GM18907 (cell line): ENCODE data around the gene NYNRIN.

ENCODE experiments used
- ATAC-seq: cut with Tn5 transposase; IDR thresholded peaks from one replicate; pipeline ENCODE4 v1.9.1; 2021; ENCODE audit warnings: mild to moderate bottlenecking, moderate library complexity; ENCODE audit not compliant: unreplicated experiment

NYNRIN gene

DNA sequence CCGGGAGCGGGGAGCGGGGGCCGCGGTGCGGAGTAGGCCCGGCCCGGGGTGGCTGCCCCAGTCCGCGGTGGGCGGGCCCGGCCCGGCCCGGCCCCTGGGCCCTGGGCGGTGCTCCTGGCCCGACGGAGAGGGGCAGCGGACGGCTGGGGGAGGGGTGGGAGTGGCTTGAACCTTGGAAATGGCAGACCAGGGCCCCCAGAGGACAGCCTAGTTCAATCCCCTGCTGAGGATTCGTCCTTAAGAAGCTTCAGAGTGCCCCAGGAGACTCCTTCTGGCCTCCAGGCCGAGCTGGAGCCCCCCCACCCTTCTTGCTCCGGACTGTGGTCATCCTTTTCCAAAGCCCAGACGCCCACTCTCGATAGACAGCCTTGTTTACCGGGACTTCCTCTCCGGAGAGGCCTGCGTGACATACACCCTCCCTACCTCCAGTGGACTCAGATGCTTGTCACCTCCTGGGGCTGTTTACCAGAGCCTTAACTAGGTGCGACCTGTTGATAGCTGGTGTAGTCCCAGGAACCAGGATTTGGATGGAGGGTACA, 31.4 kb downstream of the NYNRIN start:
- peak; percentile 65 for ATAC-seq

DNA sequence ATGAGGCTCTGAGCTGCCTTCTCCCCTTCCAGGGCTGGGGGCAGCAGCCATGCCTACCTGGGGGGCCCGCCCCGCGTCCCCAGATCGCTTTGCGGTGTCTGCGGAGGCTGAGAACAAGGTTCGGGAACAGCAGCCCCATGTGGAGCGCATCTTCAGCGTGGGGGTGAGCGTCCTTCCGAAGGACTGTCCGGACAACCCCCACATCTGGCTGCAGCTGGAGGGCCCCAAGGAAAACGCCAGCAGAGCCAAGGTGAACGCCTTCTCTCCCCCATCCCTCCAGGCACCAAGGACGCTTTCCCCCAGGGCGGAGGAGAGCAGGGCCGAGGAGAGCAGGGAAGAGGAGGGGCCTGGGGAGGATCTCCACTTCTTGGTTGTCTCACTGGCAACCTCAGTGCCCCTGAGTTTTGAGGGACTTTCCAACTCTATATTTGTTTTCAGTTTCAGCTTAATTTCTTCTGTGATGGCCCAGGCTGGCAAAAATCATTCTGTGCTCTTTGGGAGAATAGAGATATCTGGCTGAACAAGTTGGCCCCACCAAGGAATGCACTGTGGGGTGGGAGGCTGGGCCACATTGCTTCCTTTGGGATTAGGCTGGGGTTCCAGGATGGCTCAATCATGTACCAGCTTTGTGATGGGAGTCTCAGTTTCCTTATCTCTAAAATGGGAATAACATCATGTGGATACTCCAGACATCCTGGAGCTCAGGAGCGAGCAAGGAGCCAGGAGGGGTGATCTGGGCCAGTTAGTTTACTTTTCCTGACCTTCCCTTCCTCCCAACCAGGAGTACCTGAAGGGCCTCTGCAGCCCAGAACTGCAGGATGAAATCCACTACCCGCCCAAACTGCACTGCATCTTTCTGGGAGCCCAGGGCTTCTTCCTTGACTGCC, 32.1 kb downstream of the NYNRIN start:
- ATAC-seq, result peak; percentile 47

DNA sequence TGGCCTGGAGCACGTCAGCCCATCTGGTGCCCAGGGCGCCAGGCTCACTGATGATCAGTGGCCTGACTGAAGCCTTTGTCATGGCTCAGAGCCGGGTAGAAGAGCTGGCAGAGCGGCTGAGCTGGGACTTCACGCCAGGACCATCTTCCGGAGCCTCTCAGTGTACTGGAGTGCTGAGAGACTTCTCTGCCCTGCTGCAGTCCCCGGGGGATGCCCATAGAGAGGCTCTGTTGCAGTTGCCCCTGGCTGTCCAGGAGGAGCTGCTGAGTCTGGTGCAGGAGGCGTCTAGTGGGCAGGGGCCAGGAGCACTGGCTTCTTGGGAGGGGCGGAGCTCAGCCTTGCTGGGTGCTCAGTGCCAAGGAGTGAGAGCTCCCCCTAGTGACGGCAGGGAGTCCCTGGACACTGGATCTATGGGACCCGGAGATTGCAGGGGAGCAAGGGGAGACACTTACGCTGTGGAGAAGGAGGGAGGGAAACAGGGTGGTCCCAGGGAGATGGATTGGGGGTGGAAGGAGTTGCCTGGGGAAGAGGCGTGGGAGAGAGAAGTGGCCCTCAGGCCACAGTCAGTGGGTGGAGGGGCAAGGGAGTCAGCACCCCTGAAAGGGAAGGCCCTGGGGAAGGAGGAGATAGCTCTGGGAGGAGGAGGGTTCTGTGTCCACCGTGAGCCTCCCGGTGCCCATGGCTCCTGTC, 32.9 kb downstream of the NYNRIN start:
- ATAC-seq, result peak; percentile 58

DNA sequence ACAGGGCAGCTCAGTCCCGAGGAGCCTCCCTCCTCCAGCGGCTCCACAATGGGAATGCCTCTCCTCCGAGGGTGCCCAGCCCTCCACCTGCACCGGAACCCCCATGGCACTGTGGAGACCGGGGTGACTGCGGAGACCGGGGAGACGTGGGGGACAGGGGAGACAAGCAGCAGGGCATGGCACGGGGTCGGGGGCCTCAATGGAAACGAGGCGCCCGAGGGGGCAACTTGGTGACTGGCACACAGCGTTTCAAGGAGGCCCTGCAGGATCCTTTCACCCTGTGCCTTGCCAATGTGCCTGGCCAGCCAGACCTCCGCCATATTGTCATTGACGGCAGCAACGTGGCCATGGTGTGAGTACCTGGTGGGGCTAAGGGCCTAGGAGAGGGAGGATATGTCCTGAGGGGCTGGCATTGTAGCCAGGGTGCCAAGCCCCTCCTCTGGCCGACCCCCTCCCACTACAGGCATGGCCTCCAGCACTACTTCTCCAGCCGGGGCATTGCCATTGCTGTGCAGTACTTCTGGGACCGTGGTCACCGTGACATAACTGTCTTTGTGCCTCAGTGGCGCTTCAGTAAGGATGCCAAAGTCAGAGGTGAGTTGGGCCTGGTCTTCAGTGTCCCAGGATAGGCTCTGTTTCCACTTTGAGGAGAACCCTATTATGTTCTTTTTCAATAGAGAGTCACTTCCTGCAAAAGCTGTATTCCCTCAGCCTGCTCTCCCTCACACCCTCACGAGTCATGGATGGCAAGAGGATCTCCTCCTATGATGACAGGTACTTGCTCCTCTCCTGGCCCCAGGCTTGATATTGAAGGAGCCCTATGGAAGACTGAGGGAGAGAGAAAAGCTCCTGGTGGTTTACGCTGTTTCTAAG, 33.7 kb downstream of the NYNRIN start:
- no peak for ATAC-seq

DNA sequence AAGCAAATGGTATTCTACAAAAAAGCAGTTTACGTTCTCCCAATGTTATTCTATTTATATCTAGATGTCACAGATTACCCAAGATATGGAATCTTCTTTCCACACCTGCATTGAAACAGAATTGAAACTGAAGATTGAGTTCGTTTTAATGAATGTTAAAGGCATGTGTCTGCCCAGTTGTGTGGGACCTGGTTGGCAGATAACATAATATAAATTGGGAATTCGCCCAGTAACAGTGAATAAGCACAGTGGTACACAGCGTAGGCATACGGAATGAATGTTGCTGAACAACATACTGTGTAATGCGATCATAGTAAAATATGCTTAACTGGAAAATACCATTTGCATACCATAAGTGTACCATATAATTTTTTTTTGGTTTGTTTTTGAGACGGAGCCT, 35.2 kb downstream of the NYNRIN start:
- ATAC-seq, result no peak

DNA sequence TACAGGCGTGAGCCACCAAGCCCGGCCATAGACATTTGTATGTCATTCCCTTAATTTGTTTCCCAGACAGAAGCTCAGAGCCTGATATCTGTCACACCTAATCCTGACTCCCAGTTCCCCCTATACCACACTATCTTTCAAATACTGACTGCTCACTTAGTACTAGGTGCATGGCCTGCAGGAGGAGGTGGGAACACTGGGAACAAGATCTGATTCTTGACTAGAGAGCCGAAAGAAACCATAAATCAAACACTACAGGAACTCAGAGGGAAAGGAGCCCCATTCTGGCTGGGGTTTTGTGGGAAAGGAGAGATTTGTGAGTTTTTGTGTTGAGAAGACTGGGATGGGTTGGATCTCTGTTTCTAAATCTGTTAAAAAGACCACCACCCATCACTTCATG, 35.9 kb downstream of the NYNRIN start:
- ATAC-seq, result no peak

DNA sequence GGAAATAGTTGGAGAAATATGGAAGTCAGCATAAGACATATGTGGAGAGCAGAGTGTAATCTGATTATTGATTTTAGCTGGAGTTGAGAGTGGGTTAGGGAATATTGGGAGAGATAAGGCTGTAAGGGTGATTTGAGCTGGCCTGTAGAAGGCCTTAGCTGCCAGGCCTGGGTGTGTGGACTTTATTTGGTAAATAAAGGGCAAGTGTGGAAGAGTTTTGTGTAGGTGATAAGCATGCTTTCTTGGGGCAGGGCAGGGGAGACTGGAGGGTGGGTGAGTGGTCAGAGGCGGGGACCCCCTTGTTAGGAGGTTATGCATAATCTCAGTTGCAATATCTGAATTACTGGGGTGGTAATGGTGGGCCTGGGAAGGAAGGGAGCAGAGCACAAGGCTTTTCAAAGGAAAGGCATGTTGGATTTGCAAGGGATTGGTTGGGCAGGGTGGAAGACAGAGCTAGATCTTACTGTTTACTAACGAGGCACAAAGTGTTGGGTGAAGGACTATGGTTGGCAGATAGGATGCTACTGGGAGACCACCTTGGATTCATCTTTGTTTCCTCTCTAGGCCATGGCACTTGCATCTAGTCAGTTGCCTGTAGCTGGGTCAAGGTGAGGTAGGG, 36.5 kb downstream of the NYNRIN start:
- no peak for ATAC-seq

DNA sequence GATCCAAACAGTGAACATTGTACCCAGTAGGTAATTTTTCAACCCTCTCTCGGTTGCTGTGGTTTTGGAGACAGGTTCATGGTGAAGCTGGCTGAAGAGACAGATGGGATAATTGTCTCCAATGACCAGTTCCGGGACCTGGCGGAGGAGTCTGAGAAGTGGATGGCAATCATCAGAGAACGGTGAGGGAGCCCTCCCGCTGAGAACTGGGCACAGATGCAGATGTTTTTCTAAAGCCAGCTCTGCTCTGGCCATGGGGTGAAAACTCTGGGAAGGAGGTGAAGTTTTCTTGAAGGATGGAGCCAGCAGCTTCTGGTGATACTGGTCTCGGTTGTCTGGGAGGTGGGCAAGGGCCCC, 37.2 kb downstream of the NYNRIN start:
- no peak for ATAC-seq

DNA sequence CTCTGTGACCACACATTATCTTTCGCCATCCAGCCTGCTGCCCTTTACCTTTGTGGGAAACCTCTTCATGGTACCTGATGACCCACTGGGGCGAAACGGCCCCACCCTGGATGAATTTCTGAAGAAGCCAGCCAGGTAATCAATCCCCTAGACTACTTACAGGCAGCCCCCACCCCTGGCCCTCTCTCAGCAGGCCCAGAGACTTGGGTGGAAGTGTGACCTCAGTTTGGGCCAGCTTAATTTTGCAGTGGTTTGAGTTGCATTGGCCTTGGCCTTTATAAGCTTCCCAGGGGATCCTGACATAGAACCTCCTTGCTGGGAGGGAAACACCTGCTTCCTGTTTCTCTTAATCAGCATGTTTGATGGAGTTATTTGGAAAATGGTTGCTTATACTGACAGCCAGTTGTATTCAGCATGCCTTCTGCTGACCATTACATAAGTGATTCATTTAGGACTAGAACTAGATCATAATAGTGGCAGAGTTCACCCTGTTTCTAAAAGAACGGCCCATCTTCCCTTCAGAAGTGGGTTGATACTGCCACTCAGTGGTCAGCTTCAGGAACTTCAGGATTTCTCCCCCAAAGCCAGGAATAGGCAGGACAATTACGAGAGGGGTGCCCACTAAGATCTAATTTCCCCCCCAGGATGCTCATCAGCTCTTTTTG, 37.7 kb downstream of the NYNRIN start:
- ATAC-seq, result peak; percentile 41

DNA sequence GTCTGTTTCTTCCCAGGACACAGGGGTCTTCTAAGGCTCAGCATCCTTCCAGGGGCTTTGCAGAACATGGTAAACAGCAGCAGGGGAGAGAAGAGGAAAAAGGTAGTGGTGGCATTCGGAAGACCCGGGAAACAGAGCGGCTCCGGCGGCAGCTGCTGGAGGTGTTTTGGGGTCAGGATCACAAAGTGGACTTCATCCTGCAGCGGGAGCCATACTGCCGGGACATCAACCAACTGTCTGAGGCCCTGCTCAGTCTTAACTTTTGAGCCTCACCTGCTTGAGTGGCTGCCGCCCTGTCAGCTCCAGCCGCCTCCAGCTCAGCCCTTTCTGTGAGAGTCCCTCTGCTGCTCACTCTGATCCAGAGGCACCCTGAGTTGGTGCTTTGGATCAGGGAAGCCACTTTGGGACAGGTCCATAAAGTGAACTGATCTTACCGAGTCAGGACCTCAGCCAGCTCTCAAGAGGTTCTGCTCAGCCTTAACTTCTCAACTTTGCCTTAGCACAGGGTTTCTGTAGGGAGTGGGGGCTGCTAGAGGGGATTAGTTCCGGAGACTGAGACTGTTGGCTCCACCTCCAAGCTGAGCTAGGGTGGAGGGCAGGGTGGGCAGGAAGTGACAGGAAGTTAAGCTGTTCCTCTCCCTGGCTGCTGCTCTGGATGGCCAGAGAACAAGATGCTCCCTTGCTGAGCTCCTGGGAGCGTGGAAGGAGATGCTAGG, 38.4 kb downstream of the NYNRIN start:
- ATAC-seq, result no peak

DNA sequence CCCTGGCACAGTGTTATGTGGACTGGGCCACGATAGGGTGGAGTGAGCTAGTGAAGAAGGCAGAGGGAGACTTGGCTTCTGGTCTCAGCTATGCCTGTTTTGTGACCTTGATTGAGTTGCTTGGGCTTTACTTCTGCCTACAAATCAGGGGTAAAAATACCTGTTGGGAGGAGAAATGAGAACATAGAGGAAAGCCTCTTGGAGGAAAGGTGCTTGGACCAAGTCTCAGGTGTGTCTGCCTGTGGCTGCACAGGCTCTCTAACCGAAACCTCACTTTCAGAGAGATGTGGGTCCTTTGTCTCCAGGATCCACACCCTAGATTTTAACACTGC, 38.9 kb downstream of the NYNRIN start:
- ATAC-seq, result no peak

DNA sequence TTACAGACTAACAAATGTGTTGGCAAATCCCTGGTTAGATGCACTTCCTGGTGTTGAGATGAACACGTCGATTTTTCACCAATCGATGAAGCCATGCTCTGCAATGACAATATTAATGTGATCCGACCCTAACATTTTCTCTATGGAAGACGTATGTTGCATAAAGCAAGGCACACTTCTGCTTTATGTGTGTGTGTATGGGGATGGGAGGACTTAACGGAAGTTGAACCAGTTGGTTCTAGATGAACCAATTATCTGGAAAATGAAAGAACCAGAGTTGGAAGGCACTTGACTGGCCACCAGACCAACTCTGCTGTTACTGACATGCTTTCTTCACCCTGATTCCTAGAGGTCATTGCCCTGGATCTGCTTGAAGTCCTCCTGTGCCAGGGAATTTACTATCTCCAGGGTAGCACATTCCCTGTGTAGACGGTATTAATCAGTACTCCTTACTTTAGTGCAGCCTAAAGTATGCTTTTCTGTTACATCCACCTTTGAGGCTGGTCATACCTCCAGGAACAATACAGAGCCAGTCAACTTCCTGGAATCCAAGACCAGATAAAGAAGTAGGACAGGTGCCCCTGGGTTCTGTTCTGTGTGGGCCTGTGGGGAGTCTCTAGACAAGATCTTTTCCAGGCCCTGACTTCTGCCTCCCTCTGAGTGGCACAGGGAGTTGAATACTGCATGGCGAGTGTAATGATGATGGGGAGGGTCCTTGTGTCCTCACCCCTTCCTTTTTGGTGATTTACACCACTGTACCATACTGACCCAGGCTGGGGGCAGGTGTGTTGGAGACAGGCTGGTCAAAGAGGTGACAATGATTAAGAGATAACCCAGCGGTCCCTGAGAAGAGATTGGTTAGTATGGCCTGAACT, 39.7 kb downstream of the NYNRIN start:
- no peak for ATAC-seq

DNA sequence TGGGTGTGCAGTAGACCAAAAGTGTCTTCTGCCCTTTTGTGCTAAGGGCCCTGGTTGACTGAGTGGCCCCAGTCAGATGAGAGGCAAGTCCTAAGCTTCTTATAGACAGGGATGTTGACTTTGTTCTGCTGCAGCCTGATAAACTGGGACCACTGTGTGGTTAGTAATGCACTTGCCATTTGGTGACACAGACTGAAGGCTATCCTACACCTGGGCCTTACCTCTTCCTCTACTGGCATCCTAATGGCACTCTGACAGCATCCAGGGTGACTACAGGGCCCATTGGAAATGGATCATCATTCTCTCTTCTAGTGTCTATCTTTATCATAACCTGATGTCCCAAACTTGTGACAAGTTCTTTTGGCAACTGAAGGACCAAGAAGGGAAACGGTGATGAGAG, 40.5 kb downstream of the NYNRIN start:
- ATAC-seq, result no peak

DNA sequence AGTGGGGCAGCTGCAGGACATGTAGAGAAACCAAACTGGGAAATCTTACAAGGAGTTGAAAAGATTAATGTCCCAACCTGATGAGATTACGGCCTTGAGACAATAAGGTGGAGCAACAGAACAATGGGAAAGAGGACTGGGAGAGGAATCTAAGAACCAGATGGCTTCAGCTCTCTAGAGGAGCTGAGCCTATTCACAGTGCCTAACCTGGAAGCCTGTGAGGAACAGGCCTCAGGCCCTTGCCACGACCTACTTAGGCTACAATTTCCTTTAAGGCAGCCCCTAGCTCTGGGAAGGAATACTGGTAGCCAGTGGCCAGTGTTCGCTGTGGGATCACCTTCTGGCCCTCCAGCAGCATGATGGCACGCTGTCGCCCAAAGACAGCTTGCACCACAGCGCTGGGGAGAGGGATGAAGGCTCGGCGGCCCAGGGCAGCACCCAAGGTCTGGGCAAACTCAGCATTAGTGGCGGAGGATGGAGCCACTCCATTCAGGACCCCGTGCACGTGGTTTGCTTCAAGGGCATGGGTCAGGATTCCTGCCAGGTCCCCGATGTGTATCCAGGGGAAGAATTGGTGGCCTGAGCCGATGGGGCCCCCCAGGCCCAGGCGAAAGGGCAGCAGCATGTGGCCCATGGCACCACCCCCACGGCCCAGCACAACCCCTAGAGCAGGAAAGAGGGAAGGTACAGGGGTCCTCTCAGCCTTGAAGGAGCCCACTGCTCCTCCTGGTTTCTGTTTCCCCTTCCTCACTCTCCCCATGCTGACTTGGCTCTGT, 41.2 kb downstream of the NYNRIN start:
- ATAC-seq, result no peak

DNA sequence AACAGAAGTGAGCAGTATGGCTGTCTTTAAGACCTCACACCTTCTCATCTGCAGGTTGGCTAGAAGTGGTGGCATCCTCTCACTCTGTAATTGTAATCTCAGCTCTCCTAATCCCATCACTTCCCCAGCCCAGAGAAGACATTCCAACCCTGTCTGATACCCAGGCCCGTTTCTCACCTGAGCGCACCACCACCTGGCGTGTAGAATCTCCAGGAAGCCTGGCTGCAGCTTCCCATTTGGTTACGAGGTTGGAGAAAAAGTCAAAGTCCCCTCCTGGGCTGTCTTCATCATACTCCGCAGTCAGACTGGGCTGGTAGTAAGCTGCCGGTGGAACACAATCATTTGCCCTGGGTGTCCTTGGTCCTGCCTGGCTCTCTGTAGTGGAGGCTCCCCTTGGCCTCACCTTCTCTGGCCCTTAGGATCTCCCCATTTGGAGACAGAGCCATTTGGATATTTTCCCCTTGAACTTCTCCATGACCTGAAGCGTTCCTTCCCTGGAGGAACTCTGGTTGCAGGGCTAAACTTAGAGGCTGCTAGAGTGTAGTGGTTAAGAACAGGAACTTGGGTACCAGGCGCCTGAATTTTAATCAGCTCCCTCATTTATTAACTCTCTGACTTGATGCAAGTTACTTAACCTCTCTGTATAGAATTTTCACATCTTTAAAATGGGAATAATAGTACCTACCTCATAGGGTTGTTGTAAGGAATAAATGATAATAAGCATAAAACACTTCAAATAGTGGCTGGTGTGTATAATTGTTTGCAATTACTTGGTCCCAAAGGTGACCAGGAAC, 42.0 kb downstream of the NYNRIN start:
- ATAC-seq, result no peak

DNA sequence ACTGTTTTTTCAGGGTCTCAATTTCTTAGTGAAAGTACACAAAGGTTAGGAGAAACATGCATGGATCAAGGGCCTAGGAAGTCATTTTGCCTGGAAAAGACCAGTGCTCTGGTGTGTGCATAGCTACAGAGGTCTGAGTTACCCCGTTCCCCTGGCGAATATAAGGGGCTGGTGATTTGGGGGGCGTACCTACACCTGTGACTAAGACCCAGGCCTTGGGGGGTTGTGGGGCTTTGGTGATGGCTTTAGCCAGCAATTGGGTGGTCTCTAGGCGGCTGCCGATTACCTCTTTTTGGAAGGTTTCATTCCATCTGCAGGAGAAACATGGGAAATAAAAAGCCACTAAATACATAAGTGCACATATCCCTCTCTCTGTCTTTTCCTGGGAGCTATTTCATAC, 42.7 kb downstream of the NYNRIN start:
- no peak for ATAC-seq

DNA sequence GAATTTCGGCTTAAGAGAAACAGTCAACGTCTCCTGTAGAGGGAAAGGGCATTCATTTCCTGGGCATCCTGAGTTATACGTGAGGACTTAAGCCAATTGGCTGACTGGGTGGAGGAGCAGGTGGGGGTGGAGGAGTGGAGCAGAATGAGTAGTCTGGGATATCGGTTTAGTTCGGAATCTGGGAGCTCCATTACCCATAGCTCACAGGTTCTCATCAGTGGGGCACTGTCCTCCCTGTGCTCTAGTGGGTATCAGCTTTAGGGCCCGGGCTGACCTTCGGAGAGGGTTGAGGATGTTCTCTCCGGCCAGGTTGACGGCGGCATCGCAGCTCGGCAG, 43.1 kb downstream of the NYNRIN start:
- no peak for ATAC-seq
